ENCODE measurements around the gene TULP4.
"Not testable (repeated sequence)": the region's sequence is repeated elsewhere in the genome, so short reads cannot be mapped to it uniquely, and the experiment has no call there.

TULP4 gene

GRCh38 chr6:158476389-158476788, 164.1 kb downstream of the TULP4 start:
- Histone ChIP-seq H3K9ac (ENCODE audit: insufficient read length) (no peak overlapping the region), H3K36me3 (ENCODE audit: insufficient read depth, low read length) (peaks cover 21% of the 10 kb centered on the region), H3K27ac (no peak overlapping the region; the same call in 1 of the 2 replicates), H3K4me3 (no peak overlapping the region; the same call in 1 of the 2 replicates), H3K9me3 (ENCODE audit: low read depth, low read length) (no peaks in the 10 kb centered on the region)
- no peak for DNase-seq (ENCODE audit: low read depth, low spot score)
- TF ChIP-seq EZH2 (IDR thresholded peaks at IDR 0.05) (no peak), FOXP2 (optimal IDR thresholded peaks at IDR 0.05; ENCODE audit: control extremely low read depth, extremely low read length, insufficient read depth) (no peak), POLR2AphosphoS5 (IDR thresholded peaks at IDR 0.05; ENCODE audit: borderline replicate concordance, low read depth, low read length) (no peak)

- not testable (repeated sequence) for DNase-seq (ENCODE audit: low read depth, low spot score); H3K4me3 ChIP-seq; H3K27ac ChIP-seq; H3K9ac ChIP-seq (ENCODE audit: insufficient read length); H3K9me3 ChIP-seq (ENCODE audit: low read depth, low read length)
- peaks cover 21% of the 10 kb centered on the region for H3K36me3 ChIP-seq (ENCODE audit: insufficient read depth, low read length)
Observed at GRCh38 chr6:158477722-158478121, 165.5 kb downstream of the TULP4 start.

- no peak for DNase-seq (ENCODE audit: low read depth, low spot score)
- Histone ChIP-seq H3K36me3 (ENCODE audit: insufficient read depth, low read length) (peaks cover 21% of the 10 kb centered on the region), H3K4me3 (no peak overlapping the region), H3K27ac (no peak overlapping the region), H3K9ac (ENCODE audit: insufficient read length) (no peak overlapping the region), H3K9me3 (ENCODE audit: low read depth, low read length) (no peaks in the 10 kb centered on the region)
- TF ChIP-seq POLR2AphosphoS5 (IDR thresholded peaks at IDR 0.05; ENCODE audit: borderline replicate concordance, low read depth, low read length) (no peak), EZH2 (IDR thresholded peaks at IDR 0.05) (no peak), FOXP2 (optimal IDR thresholded peaks at IDR 0.05; ENCODE audit: control extremely low read depth, extremely low read length, insufficient read depth) (no peak)
Observed at GRCh38 chr6:158480989-158481388, 168.7 kb downstream of the TULP4 start.

- no peak overlapping the region for H3K9ac ChIP-seq (ENCODE audit: insufficient read length)
Observed at GRCh38 chr6:158481690-158482473, 169.6 kb downstream of the TULP4 start.

GRCh38 chr6:158485431-158485830, 173.2 kb downstream of the TULP4 start:
- Histone ChIP-seq H3K36me3 (ENCODE audit: insufficient read depth, low read length) (no peaks in the 10 kb centered on the region; the same call in none of the 2 replicates), H3K4me3 (no peak overlapping the region), H3K9me3 (ENCODE audit: low read depth, low read length) (no peaks in the 10 kb centered on the region), H3K27ac (no peak overlapping the region), H3K9ac (ENCODE audit: insufficient read length) (no peak overlapping the region)
- TF ChIP-seq EZH2 (IDR thresholded peaks at IDR 0.05) (no peak), FOXP2 (optimal IDR thresholded peaks at IDR 0.05; ENCODE audit: control extremely low read depth, extremely low read length, insufficient read depth) (no peak), POLR2AphosphoS5 (IDR thresholded peaks at IDR 0.05; ENCODE audit: borderline replicate concordance, low read depth, low read length) (no peak)
- DNase-seq (ENCODE audit: low read depth, low spot score): no peak

More at GRCh38 chr6:158481690-158482473, 169.6 kb downstream of the TULP4 start:
- H3K36me3 ChIP-seq (ENCODE audit: insufficient read depth, low read length): peaks cover 17% of the 10 kb centered on the region
- TF ChIP-seq POLR2AphosphoS5 (IDR thresholded peaks at IDR 0.05; ENCODE audit: borderline replicate concordance, low read depth, low read length): no peak
- no peak for TF ChIP-seq FOXP2 (optimal IDR thresholded peaks at IDR 0.05; ENCODE audit: control extremely low read depth, extremely low read length, insufficient read depth)
- no peak for TF ChIP-seq EZH2 (IDR thresholded peaks at IDR 0.05)
- no peaks in the 10 kb centered on the region for H3K9me3 ChIP-seq (ENCODE audit: low read depth, low read length)
- H3K4me3 ChIP-seq: no peak overlapping the region
- no peak overlapping the region for H3K27ac ChIP-seq
- DNase-seq (ENCODE audit: low read depth, low spot score): no peak

- H3K4me3 ChIP-seq: no peak overlapping the region
- no peak overlapping the region for H3K9ac ChIP-seq (ENCODE audit: insufficient read length)
- no peaks in the 10 kb centered on the region; the same call in 1 of the 2 replicates for H3K36me3 ChIP-seq (ENCODE audit: insufficient read depth, low read length)
- no peak for DNase-seq (ENCODE audit: low read depth, low spot score)
- no peaks in the 10 kb centered on the region for H3K9me3 ChIP-seq (ENCODE audit: low read depth, low read length)
- TF ChIP-seq EZH2 (IDR thresholded peaks at IDR 0.05) (no peak), FOXP2 (optimal IDR thresholded peaks at IDR 0.05; ENCODE audit: control extremely low read depth, extremely low read length, insufficient read depth) (no peak), POLR2AphosphoS5 (IDR thresholded peaks at IDR 0.05; ENCODE audit: borderline replicate concordance, low read depth, low read length) (no peak)
- no peak overlapping the region for H3K27ac ChIP-seq
Observed at GRCh38 chr6:158487495-158487894, 175.2 kb downstream of the TULP4 start.

- H3K27ac ChIP-seq: no peak overlapping the region
- TF ChIP-seq EZH2 (IDR thresholded peaks at IDR 0.05) (no peak), POLR2AphosphoS5 (IDR thresholded peaks at IDR 0.05; ENCODE audit: borderline replicate concordance, low read depth, low read length) (no peak), FOXP2 (optimal IDR thresholded peaks at IDR 0.05; ENCODE audit: control extremely low read depth, extremely low read length, insufficient read depth) (no peak)
Observed at GRCh38 chr6:158488065-158488464, 175.8 kb downstream of the TULP4 start.

GRCh38 chr6:158489441-158489840, 177.2 kb downstream of the TULP4 start:
- TF ChIP-seq EZH2 (IDR thresholded peaks at IDR 0.05) (no peak), FOXP2 (optimal IDR thresholded peaks at IDR 0.05; ENCODE audit: control extremely low read depth, extremely low read length, insufficient read depth) (no peak), POLR2AphosphoS5 (IDR thresholded peaks at IDR 0.05; ENCODE audit: borderline replicate concordance, low read depth, low read length) (no peak)
- H3K36me3 ChIP-seq (ENCODE audit: insufficient read depth, low read length): no peaks in the 10 kb centered on the region; the same call in 1 of the 2 replicates
- H3K4me3 ChIP-seq: no peak overlapping the region
- H3K9me3 ChIP-seq (ENCODE audit: low read depth, low read length): no peaks in the 10 kb centered on the region
- DNase-seq (ENCODE audit: low read depth, low spot score): no peak
- no peak overlapping the region for H3K9ac ChIP-seq (ENCODE audit: insufficient read length)
- H3K27ac ChIP-seq: no peak overlapping the region

More at GRCh38 chr6:158488065-158488464, 175.8 kb downstream of the TULP4 start:
- Histone ChIP-seq H3K9me3 (ENCODE audit: low read depth, low read length) (no peaks in the 10 kb centered on the region), H3K4me3 (no peak overlapping the region), H3K36me3 (ENCODE audit: insufficient read depth, low read length) (no peaks in the 10 kb centered on the region), H3K9ac (ENCODE audit: insufficient read length) (no peak overlapping the region)
- DNase-seq (ENCODE audit: low read depth, low spot score): no peak

Measured in SK-N-MC (cell line).